HG02759 (cell line): ENCODE measurements around the gene RMC1.

Source experiments
- ATAC-seq: cut with Tn5 transposase; IDR thresholded peaks from one replicate; pipeline ENCODE4 v1.9.1; 2021; ENCODE audit warnings: mild to moderate bottlenecking, moderate library complexity; ENCODE audit not compliant: unreplicated experiment

The RMC1 gene

GRCh38 chr18:23580677-23581367, 77.5 kb downstream of the RMC1 start:
- ATAC-seq = no peak
